Choroid plexus epithelial cell (primary cell): ENCODE data around the gene UVRAG.

Experiments used
- DNase-seq: peaks from one replicate; pipeline ENCODE4 v3.0.0-alpha.2; 2010; ENCODE audit warnings: low read depth
- H3K4me3 ChIP-seq: 2 replicates; pipeline ENCODE4 v1.5.1; 2011; ENCODE audit warnings: low read depth, mild to moderate bottlenecking, control low read depth, low read length, moderate library complexity
- CTCF ChIP-seq: conservative IDR thresholded peaks from 2 replicates; pipeline ENCODE4 v1.5.1; 2011; ENCODE audit warnings: low read depth, mild to moderate bottlenecking, control low read depth, inconsistent platforms, low read length, moderate library complexity

The UVRAG gene

GRCh38 chr11:76131671-76132631 lies 316.9 kb downstream of the UVRAG start:
- H3K4me3 ChIP-seq = no peak overlapping the region
- no peak for TF ChIP-seq CTCF
- DNase-seq = peak; percentile 26

- H3K4me3 ChIP-seq = no peak overlapping the region
- TF ChIP-seq CTCF = no peak
- no peak for DNase-seq
Measured at GRCh38 chr11:76134239-76134638, 319.2 kb downstream of the UVRAG start.

- TF ChIP-seq CTCF = no peak
- peak; percentile 31 for DNase-seq
- no peak overlapping the region for H3K4me3 ChIP-seq
Measured at GRCh38 chr11:76135491-76135890, 320.5 kb downstream of the UVRAG start.

GRCh38 chr11:76139314-76139713 lies 324.3 kb downstream of the UVRAG start:
- DNase-seq = no peak
- H3K4me3 ChIP-seq = no peak overlapping the region
- TF ChIP-seq CTCF = no peak

GRCh38 chr11:76140912-76141574 lies 326.0 kb downstream of the UVRAG start:
- no peak for TF ChIP-seq CTCF
- no peak overlapping the region for H3K4me3 ChIP-seq
- DNase-seq = no peak

GRCh38 chr11:76141901-76142588 lies 327.0 kb downstream of the UVRAG start:
- no peak overlapping the region for H3K4me3 ChIP-seq
- no peak for TF ChIP-seq CTCF
- DNase-seq = no peak
